ENCODE results near the gene ZNRF2.

Gene ZNRF2

GRCh38 chr7:30309842-30310435 is 25.5 kb downstream of the ZNRF2 start:
- DNase-seq (ENCODE audit: low read depth), result no peak
- TF ChIP-seq CTCF (IDR thresholded peaks at IDR 0.05; ENCODE audit: low read length, missing control alignments), result no peak
- H3K4me3 ChIP-seq (replicated peaks; ENCODE audit: low read depth, low read length), result no peak overlapping the region

- no peak for TF ChIP-seq CTCF (IDR thresholded peaks at IDR 0.05; ENCODE audit: low read length, missing control alignments)
- DNase-seq (ENCODE audit: low read depth), result no peak
- H3K4me3 ChIP-seq (replicated peaks; ENCODE audit: low read depth, low read length), result no peak overlapping the region
These were observed 26.4 kb downstream of the ZNRF2 start for GRCh38 chr7:30310674-30311362.

- no peak for DNase-seq (ENCODE audit: low read depth)
- TF ChIP-seq CTCF (IDR thresholded peaks at IDR 0.05; ENCODE audit: low read length, missing control alignments), result no peak
- H3K4me3 ChIP-seq (replicated peaks; ENCODE audit: low read depth, low read length), result no peak overlapping the region
These were observed 27.8 kb downstream of the ZNRF2 start for GRCh38 chr7:30312178-30312577.

GRCh38 chr7:30313348-30313747 is 29.0 kb downstream of the ZNRF2 start:
- H3K4me3 ChIP-seq (replicated peaks; ENCODE audit: low read depth, low read length), result no peak overlapping the region
- no peak for TF ChIP-seq CTCF (IDR thresholded peaks at IDR 0.05; ENCODE audit: low read length, missing control alignments)
- no peak for DNase-seq (ENCODE audit: low read depth)

DNA sequence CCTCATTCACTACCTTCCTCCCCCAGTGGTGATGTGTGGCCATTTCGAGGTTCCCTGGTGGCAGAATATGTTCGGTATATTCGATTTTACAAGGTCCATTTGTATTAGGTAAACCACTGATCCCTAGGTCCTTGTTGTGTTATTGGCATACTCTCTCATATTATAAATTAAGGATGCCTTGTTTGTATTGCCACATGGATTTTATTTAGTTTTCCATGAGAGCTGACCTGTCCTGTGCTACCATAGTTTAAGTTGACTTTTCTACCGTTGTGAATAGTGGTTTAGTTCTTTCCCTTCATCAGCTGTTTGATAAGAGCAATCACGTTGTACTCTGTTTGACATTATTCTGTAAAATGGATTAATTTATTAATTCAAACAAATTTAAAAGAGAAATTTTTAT is 29.4 kb downstream of the ZNRF2 start:
- no peak overlapping the region for H3K4me3 ChIP-seq (replicated peaks; ENCODE audit: low read depth, low read length)
- no peak for DNase-seq (ENCODE audit: low read depth)
- TF ChIP-seq CTCF (IDR thresholded peaks at IDR 0.05; ENCODE audit: low read length, missing control alignments), result no peak

- TF ChIP-seq CTCF (IDR thresholded peaks at IDR 0.05; ENCODE audit: low read length, missing control alignments), result no peak
- no peak overlapping the region for H3K4me3 ChIP-seq (replicated peaks; ENCODE audit: low read depth, low read length)
- DNase-seq (ENCODE audit: low read depth), result no peak
These were observed 31.2 kb downstream of the ZNRF2 start for GRCh38 chr7:30315589-30315988.

DNA sequence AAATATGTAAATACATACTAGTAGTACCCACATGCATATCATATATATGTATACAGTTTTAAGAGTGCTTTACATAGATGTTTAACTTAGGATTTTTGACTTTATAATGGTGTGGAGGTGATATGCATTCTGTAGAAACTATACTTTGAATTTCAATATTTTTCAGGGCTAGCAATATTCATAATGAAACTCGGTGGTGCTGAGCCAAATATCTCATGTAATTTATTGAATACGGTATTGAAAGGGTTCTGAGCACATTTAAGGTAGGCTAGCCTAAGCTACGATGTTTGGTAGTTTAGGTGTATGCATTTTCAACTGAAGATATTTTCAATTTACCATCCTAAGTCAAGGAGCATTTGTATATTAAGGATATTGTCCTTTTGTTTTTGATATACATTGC is 36.0 kb downstream of the ZNRF2 start:
- no peak overlapping the region for H3K4me3 ChIP-seq (replicated peaks; ENCODE audit: low read depth, low read length)
- TF ChIP-seq CTCF (IDR thresholded peaks at IDR 0.05; ENCODE audit: low read length, missing control alignments), result no peak
- DNase-seq (ENCODE audit: low read depth), result no peak
